Measurements from ENCODE around the gene CCDC51. TPM values are rescaled to one million over a fixed set of nuclear protein-coding genes. Genes with fewer than 3 reads are reported as not detected.

The CCDC51 gene
- total and polyA plus RNA-seq, 2 of the 13 experiments (the other 11 are each of a cell fraction or from before 2014, with no cell fraction given): 18.1 to 29.4 TPM

DNA sequence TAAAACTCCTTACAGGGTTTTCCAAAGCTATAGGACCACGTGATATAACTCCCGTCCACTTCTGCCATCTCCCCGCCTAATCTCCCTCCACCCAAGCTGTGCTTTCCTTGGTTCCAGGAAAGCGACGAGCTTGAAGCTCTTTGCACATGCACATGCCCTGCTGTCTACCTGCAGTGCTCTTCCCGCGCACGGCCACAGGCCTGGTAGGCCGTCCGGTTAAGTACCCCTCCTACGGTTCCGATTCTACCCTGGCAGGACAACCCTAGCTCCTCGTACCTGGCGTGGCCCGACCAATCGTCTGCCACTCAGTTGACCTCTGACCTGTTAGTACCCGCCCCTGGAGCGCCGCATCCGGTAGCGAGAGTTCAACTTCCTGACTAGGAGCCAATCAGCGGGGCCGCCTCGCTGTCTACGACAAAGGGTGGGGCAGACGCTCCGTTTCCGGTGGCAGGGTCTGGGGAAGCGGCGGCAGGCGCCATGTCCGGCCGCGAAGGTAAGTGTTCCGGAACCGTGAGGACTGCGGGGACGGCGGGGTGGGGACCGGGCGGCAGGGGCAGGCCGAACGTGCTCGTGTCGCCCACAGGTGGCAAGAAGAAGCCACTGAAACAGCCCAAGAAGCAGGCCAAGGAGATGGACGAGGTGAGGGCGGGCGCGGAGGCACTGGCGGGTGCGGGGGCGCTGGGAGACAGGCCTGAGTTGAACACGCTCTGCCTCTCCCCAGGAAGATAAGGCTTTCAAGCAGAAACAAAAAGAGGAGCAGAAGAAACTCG, at the start of gene CCDC51, which contains the start of gene TMA7 (continued):
- TF ChIP-seq ATF6 (CRISPR knock-in tag; conservative IDR thresholded peaks at IDR 0.05) (0 out of 2 replicates have a peak, but pooled peaks have one; percentile 67), ZNF567 (CRISPR knock-in tag; IDR thresholded peaks at IDR 0.05; ENCODE audit: borderline replicate concordance) (no peak), ZNF615 (CRISPR knock-in tag; IDR thresholded peaks at IDR 0.05; ENCODE audit: borderline replicate concordance) (no peak), TRIM24 (CRISPR knock-in tag; IDR thresholded peaks at IDR 0.05) (no peak), SNAPC5 (CRISPR knock-in tag; IDR thresholded peaks at IDR 0.05; ENCODE audit: borderline replicate concordance) (no peak), SNAPC2 (CRISPR knock-in tag; IDR thresholded peaks at IDR 0.05) (peak; percentile 19; the same call in 1 of the 2 replicates), MEIS1 (CRISPR knock-in tag; IDR thresholded peaks at IDR 0.05; ENCODE audit: borderline replicate concordance) (no peak), DNMT3B (CRISPR knock-in tag; conservative IDR thresholded peaks at IDR 0.05) (no peak), SIN3B (IDR thresholded peaks at IDR 0.05; ENCODE audit: low read length) (no peak; the same call in 1 of the 2 replicates), ZNF878 (CRISPR knock-in tag; IDR thresholded peaks at IDR 0.05) (no peak), NCOR1 (IDR thresholded peaks at IDR 0.05; ENCODE audit: borderline replicate concordance, low read length) (no peak), ZNF788 (CRISPR knock-in tag; IDR thresholded peaks at IDR 0.05; ENCODE audit: borderline replicate concordance) (peak; percentile 94), JUNB (CRISPR knock-in tag; IDR thresholded peaks at IDR 0.05; ENCODE audit: borderline replicate concordance) (no peak; the same call in 1 of the 2 replicates), SP1 (IDR thresholded peaks at IDR 0.05) (no peak), SP1 (CRISPR knock-in tag; IDR thresholded peaks at IDR 0.05) (peak; percentile 69), ESRRA (CRISPR knock-in tag; IDR thresholded peaks at IDR 0.05; ENCODE audit: low read depth) (peak; percentile 52; the same call in 1 of the 2 replicates), TCF7L2 (IDR thresholded peaks at IDR 0.05; ENCODE audit: low read depth, low read length) (no peak), CHD4 (IDR thresholded peaks at IDR 0.05; ENCODE audit: borderline replicate concordance, low read length) (no peak), PRDM10 (CRISPR knock-in tag; IDR thresholded peaks at IDR 0.05; ENCODE audit: low read depth) (peak; percentile 45; the same call in 1 of the 2 replicates), KDM6A (CRISPR knock-in tag; IDR thresholded peaks at IDR 0.05; ENCODE audit: low read depth) (no peak), PAWR (CRISPR knock-in tag; IDR thresholded peaks at IDR 0.05; ENCODE audit: borderline replicate concordance) (no peak)
- TF ChIP-seq, protein P1, sequence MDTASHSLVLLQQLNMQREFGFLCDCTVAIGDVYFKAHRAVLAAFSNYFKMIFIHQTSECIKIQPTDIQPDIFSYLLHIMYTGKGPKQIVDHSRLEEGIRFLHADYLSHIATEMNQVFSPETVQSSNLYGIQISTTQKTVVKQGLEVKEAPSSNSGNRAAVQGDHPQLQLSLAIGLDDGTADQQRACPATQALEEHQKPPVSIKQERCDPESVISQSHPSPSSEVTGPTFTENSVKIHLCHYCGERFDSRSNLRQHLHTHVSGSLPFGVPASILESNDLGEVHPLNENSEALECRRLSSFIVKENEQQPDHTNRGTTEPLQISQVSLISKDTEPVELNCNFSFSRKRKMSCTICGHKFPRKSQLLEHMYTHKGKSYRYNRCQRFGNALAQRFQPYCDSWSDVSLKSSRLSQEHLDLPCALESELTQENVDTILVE (CRISPR knock-in tag; IDR thresholded peaks at IDR 0.05): peak; percentile 89; the same call in 1 of the 2 replicates

Data from HepG2 (cell line).